ENCODE results near the gene EEF1AKMT2. TPM values are rescaled to one million over a fixed set of nuclear protein-coding genes. Genes with fewer than 3 reads are reported as not detected.

Gene EEF1AKMT2
- total and polyA plus RNA-seq, 4 experiments from 2014 or later = 18.2 to 31.1 (median 22.1) TPM

DNA sequence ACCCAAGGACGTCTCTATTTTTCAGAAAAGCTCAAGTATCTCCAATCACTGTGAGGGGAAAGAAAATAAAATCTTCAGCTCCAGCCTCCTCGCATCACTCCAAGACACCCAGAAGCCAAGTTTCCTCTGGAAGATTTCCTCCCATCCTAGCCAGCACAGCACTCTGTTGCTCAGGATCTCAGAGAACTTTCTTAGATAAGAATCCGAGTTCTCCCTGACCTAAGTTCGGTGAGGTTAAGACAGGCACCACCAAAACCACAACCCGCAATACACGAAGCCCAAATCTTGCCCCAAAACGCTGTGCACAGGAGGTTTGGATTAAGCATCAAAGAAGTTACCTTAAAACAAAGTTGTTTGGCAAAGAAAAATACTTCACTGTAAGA lies 51.7 kb downstream of the EEF1AKMT2 start:
- Histone ChIP-seq H3K36me3 (ENCODE audit: insufficient read depth, low read length) (no peaks in the 10 kb centered on the region), H3K4me1 (ENCODE audit: insufficient read depth, low read length) (peaks cover 81% of the 10 kb centered on the region), H3K27ac (ENCODE audit: low read depth, low read length) (peak overlapping the region; percentile 64), H3K9me3 (ENCODE audit: control insufficient read depth in 1 of 2, low read length in 2 of 2) (no peaks in the 10 kb centered on the region), H3K27me3 (ENCODE audit: insufficient read depth, low read length) (no peaks in the 10 kb centered on the region), H3K4me3 (ENCODE audit: low read length in 2 of 2) (peak overlapping the region; percentile 21 to 27)
- Mint-ChIP-seq H3K4me1 (peaks cover 69 to 85% (median 76%) of the 10 kb centered on the region in 4 donors), H3K36me3 (peaks cover 4 to 15% of the 10 kb centered on the region in 2 donors), H3K4me3 (peak overlapping the region; percentile 95 to 100 (median 98)), H3K27me3 (no peaks in the 10 kb centered on the region), H3K27ac (peak overlapping the region; percentile 87 to 97 (median 96)), H3K9me3 (no peaks in the 10 kb centered on the region)
- POLR2A ChIA-PET (ENCODE audit: partially characterized antibody) = interaction anchor here (0.6 to 5.7 kb wide), 21 partner anchors 7 to 177 kb away, joined by 3 to 163 read pairs (median 23); partner anchors contain the start of gene EEF1AKMT2
- CTCF ChIA-PET (ENCODE audit: partially characterized antibody) = interaction anchor here (0.8 to 18.1 kb wide), 15 partner anchors 17 to 209 kb away, joined by 3 to 556 read pairs (median 42); no protein-coding TSS in a partner anchor
- peak; percentile 32 to 66 (median 35) for DNase-seq
- intact Hi-C loops (cut with micrococcal nuclease) = loop anchor here (2.0 to 5.0 kb wide), 3 partner anchors 61 to 338 kb away; no protein-coding TSS in a partner anchor

DNA sequence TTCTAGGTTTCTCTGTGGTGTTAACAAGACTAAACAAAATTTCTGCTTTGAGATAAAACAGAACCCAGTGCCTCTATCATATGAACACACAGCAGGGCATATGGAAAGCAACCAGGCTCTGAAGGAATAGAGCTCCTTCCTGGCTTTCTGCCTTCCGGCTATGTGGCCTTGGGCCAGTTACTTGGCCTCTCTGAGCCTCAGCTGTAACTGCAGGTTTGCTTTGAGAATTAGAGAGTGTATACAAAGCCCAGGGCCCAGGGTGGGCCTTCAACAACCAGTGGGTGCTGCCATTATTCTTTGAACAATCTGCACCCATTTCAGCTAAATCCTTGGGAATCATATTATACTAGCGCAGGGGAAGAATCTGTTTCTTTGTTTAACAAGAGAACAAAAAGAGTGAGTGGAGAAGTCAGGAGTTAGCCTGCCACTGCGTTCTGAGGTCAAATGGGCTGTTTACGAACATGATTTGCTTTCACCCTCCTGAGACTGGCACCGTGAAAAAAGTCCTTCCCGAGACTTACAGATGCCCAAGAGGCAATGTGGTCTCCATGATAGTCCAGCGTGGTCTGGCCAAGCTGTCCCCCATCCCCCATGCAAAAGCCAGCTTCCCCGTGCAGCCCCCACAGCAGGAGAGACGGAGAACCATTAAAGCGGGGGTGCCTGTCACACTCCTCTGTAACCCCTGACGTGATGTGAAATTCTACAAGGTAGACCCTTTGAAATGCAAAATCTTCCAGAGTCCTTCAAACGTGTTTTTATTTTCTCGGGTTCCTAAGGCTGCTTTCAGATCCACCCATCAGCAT lies 52.4 kb downstream of the EEF1AKMT2 start:
- Histone ChIP-seq H3K36me3 (ENCODE audit: insufficient read depth, low read length) (no peaks in the 10 kb centered on the region), H3K4me1 (ENCODE audit: insufficient read depth, low read length) (peaks cover 84% of the 10 kb centered on the region), H3K27ac (ENCODE audit: low read depth, low read length) (peak overlapping the region; percentile 64), H3K4me3 (ENCODE audit: low read length in 2 of 2) (peak overlapping the region; percentile 21 to 27), H3K27me3 (ENCODE audit: insufficient read depth, low read length) (no peaks in the 10 kb centered on the region), H3K9me3 (ENCODE audit: control insufficient read depth in 1 of 2, low read length in 2 of 2) (no peaks in the 10 kb centered on the region)
- no peak for DNase-seq
- peaks cover 7 to 17% of the 10 kb centered on the region in 2 donors for H3K36me3 Mint-ChIP-seq
- H3K4me3 Mint-ChIP-seq = peak overlapping the region; percentile 95 to 100 (median 98)
- H3K27ac Mint-ChIP-seq = peak overlapping the region; percentile 87 to 97 (median 96)
- CTCF ChIA-PET (ENCODE audit: partially characterized antibody) = interaction anchor here (0.8 to 18.1 kb wide), 13 partner anchors 16 to 201 kb away, joined by 3 to 556 read pairs (median 49); no protein-coding TSS in a partner anchor
- intact Hi-C loops (cut with micrococcal nuclease) = no loop called here
- H3K27me3 Mint-ChIP-seq = no peaks in the 10 kb centered on the region
- H3K9me3 Mint-ChIP-seq = no peaks in the 10 kb centered on the region
- peaks cover 71 to 86% (median 79%) of the 10 kb centered on the region in 4 donors for H3K4me1 Mint-ChIP-seq
- POLR2A ChIA-PET (ENCODE audit: partially characterized antibody) = interaction anchor here (1.0 to 5.7 kb wide), 19 partner anchors 6 to 120 kb away, joined by 3 to 163 read pairs (median 26); no protein-coding TSS in a partner anchor

DNA sequence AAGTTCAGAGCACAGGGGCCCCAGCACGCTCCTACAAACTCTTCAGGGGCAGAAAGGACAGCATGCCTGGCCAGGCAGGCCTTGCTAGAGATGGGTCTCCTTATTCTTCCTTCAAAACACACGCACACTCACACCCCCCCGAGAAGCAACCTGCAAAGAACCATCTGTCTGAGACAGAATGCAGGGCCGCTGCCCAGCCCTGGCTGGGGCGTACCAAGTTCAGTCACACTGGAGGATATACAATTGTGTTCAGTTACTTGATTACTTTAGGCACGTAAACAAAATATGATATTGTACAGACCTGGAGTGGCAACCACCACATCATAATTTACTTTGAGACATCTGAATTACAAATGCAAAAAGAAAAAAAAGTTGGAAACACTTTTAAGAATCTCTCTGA lies 53.2 kb downstream of the EEF1AKMT2 start:
- Histone ChIP-seq H3K27me3 (ENCODE audit: insufficient read depth, low read length) (no peaks in the 10 kb centered on the region), H3K36me3 (ENCODE audit: insufficient read depth, low read length) (no peaks in the 10 kb centered on the region), H3K27ac (ENCODE audit: low read depth, low read length) (peak overlapping the region; percentile 64), H3K9me3 (ENCODE audit: control insufficient read depth in 1 of 2, low read length in 2 of 2) (no peaks in the 10 kb centered on the region), H3K4me1 (ENCODE audit: insufficient read depth, low read length) (peaks cover 93% of the 10 kb centered on the region), H3K4me3 (ENCODE audit: low read length in 2 of 2) (no peak overlapping the region)
- H3K27me3 Mint-ChIP-seq = no peaks in the 10 kb centered on the region
- H3K9me3 Mint-ChIP-seq = no peaks in the 10 kb centered on the region
- ChIA-PET CTCF (ENCODE audit: partially characterized antibody) (interaction anchor here (4.8 to 18.1 kb wide), 6 partner anchors 16 to 200 kb away, joined by 49 to 556 read pairs (median 112); no protein-coding TSS in a partner anchor), POLR2A (ENCODE audit: partially characterized antibody) (interaction anchor here (0.8 to 5.7 kb wide), 13 partner anchors 10 to 119 kb away, joined by 3 to 163 read pairs (median 40); no protein-coding TSS in a partner anchor)
- H3K27ac Mint-ChIP-seq = peak overlapping the region; percentile 39 to 97 (median 94)
- peak overlapping the region in 7 of 8 donors; percentile 14 to 100 (median 98) for H3K4me3 Mint-ChIP-seq
- H3K4me1 Mint-ChIP-seq = peaks cover 78 to 95% (median 87%) of the 10 kb centered on the region in 4 donors
- DNase-seq = no peak
- peaks cover 7 to 21% of the 10 kb centered on the region in 2 donors for H3K36me3 Mint-ChIP-seq
- intact Hi-C loops (cut with micrococcal nuclease) = no loop called here

DNA sequence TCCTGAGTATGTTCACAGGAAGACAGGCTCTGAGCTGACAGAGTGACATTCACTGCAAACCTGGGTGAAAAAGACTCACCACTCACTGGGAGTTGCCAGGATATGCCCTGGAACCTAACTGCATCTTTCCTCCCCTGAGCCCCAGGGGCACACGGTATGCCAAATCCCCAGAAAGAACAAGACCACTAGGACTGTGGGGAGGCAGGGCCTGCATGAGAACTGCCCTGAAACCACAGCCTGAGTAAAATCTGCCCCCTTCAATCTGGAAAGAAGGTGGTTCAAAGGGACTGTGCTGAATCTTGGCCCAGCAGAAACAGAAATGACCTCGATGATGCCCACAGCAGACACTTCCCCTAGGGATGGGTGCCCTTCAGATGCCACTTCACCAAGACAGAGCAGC lies 54.0 kb downstream of the EEF1AKMT2 start:
- Histone ChIP-seq H3K9me3 (ENCODE audit: control insufficient read depth in 1 of 2, low read length in 2 of 2) (no peaks in the 10 kb centered on the region), H3K4me3 (ENCODE audit: low read length in 2 of 2) (no peak overlapping the region), H3K36me3 (ENCODE audit: insufficient read depth, low read length) (no peaks in the 10 kb centered on the region), H3K27me3 (ENCODE audit: insufficient read depth, low read length) (no peaks in the 10 kb centered on the region), H3K27ac (ENCODE audit: low read depth, low read length) (peak overlapping the region; percentile 2), H3K4me1 (ENCODE audit: insufficient read depth, low read length) (peaks cover 100% of the 10 kb centered on the region)
- no peaks in the 10 kb centered on the region for H3K27me3 Mint-ChIP-seq
- no peaks in the 10 kb centered on the region for H3K9me3 Mint-ChIP-seq
- H3K27ac Mint-ChIP-seq = peak overlapping the region; percentile 80 to 97 (median 86)
- DNase-seq = no peak
- ChIA-PET CTCF (ENCODE audit: partially characterized antibody) (interaction anchor here (1.0 to 18.1 kb wide), 7 partner anchors 15 to 199 kb away, joined by 3 to 556 read pairs (median 10); no protein-coding TSS in a partner anchor), POLR2A (ENCODE audit: partially characterized antibody) (interaction anchor here (0.8 to 6.5 kb wide), 6 partner anchors 10 to 117 kb away, joined by 3 to 74 read pairs (median 13); no protein-coding TSS in a partner anchor)
- peaks cover 84 to 100% (median 94%) of the 10 kb centered on the region in 4 donors for H3K4me1 Mint-ChIP-seq
- peak overlapping the region in 7 of 8 donors; percentile 42 to 99 (median 65) for H3K4me3 Mint-ChIP-seq
- intact Hi-C loops (cut with micrococcal nuclease) = no loop called here
- peaks cover 10 to 25% of the 10 kb centered on the region in 2 donors for H3K36me3 Mint-ChIP-seq

DNA sequence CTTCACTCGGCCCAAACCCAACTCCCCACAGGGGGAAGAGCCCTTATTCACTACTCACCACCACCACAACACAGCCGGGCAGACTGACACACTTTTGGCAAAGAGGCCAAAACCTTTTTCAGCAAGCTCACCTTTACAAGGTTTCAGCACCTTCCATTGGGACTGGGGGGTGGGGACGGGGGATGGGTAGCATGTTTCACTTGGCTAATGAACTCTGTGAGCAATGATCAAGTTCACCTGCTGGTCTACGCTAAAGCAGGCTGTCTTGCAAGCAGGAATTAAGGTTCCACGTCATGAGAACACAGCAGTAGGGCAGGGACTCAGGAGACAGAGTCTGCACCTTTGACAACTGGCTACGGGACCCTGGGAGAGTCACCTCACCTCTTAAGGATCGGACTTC lies 54.5 kb downstream of the EEF1AKMT2 start:
- H3K27ac ChIP-seq (ENCODE audit: low read depth, low read length) = peak overlapping the region; percentile 2
- H3K9me3 ChIP-seq (ENCODE audit: control insufficient read depth in 1 of 2, low read length in 2 of 2) = no peaks in the 10 kb centered on the region
- H3K9me3 Mint-ChIP-seq = no peaks in the 10 kb centered on the region
- H3K27ac Mint-ChIP-seq = peak overlapping the region; percentile 80 to 97 (median 86)
- H3K4me3 Mint-ChIP-seq = peak overlapping the region; percentile 42 to 99 (median 68)
- no peaks in the 10 kb centered on the region for H3K27me3 Mint-ChIP-seq
- H3K4me1 ChIP-seq (ENCODE audit: insufficient read depth, low read length) = peaks cover 100% of the 10 kb centered on the region
- H3K36me3 ChIP-seq (ENCODE audit: insufficient read depth, low read length) = no peaks in the 10 kb centered on the region
- no peaks in the 10 kb centered on the region for H3K27me3 ChIP-seq (ENCODE audit: insufficient read depth, low read length)
- peak in 1 of 5 donors; percentile 60 for DNase-seq
- H3K4me1 Mint-ChIP-seq = peaks cover 82 to 100% (median 92%) of the 10 kb centered on the region in 4 donors
- ChIA-PET POLR2A (ENCODE audit: partially characterized antibody) (interaction anchor here (0.7 to 6.5 kb wide), 6 partner anchors 12 to 117 kb away, joined by 3 to 74 read pairs (median 6); no protein-coding TSS in a partner anchor), CTCF (ENCODE audit: partially characterized antibody) (interaction anchor here (1.0 to 18.1 kb wide), 7 partner anchors 14 to 198 kb away, joined by 3 to 556 read pairs (median 10); no protein-coding TSS in a partner anchor)
- intact Hi-C loops (cut with micrococcal nuclease) = no loop called here
- H3K4me3 ChIP-seq (ENCODE audit: low read length in 2 of 2) = no peak overlapping the region
- H3K36me3 Mint-ChIP-seq = peaks cover 11 to 20% of the 10 kb centered on the region in 2 donors

DNA sequence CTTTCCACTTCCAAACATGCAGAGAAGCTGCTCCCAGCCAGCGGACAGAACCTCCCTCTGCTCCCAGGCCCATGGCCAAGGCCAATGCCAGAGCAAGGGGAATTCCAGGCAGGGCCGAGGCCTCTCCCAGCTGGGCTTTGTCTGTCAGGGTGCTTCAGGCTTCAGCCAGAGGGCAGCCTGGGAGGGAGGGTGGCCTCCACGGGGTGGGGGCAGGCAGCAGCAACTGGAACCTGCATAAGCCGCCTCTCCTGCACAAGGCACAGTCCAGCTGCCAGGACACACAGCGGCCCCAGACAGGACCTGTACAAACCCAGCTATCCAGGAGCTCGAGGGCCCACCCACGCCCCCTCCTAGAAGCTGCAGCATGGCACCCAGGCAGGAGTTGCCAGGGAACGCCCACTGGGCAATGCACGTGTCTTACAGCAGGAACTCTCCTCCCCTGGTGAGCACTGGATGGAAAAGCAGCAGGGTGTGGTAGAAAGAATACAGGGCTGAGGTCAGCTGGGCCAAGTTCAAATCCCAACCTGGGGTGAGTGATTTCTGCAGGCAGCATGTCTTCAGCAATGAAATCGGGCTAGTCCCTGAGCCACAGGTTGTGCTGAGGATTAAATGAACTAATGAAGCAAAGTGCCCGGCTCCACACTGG lies 55.1 kb downstream of the EEF1AKMT2 start:
- Mint-ChIP-seq H3K4me3 (peak overlapping the region; percentile 11 to 99 (median 68)), H3K9me3 (no peaks in the 10 kb centered on the region), H3K27me3 (no peaks in the 10 kb centered on the region), H3K27ac (peak overlapping the region; percentile 80 to 97 (median 87)), H3K4me1 (peaks cover 82 to 100% (median 93%) of the 10 kb centered on the region in 4 donors), H3K36me3 (peaks cover 11 to 21% of the 10 kb centered on the region in 2 donors)
- H3K4me3 ChIP-seq (ENCODE audit: low read length in 2 of 2) = no peak overlapping the region
- POLR2A ChIA-PET (ENCODE audit: partially characterized antibody) = interaction anchor here (0.7 to 6.5 kb wide), 7 partner anchors 11 to 98 kb away, joined by 3 to 74 read pairs (median 4); no protein-coding TSS in a partner anchor
- no peaks in the 10 kb centered on the region for H3K36me3 ChIP-seq (ENCODE audit: insufficient read depth, low read length)
- intact Hi-C loops (cut with micrococcal nuclease) = no loop called here
- CTCF ChIA-PET (ENCODE audit: partially characterized antibody) = interaction anchor here (1.0 to 18.1 kb wide), 5 partner anchors 14 to 198 kb away, joined by 3 to 556 read pairs (median 10); no protein-coding TSS in a partner anchor
- H3K27me3 ChIP-seq (ENCODE audit: insufficient read depth, low read length) = no peaks in the 10 kb centered on the region
- H3K9me3 ChIP-seq (ENCODE audit: control insufficient read depth in 1 of 2, low read length in 2 of 2) = no peaks in the 10 kb centered on the region
- DNase-seq = no peak
- peaks cover 100% of the 10 kb centered on the region for H3K4me1 ChIP-seq (ENCODE audit: insufficient read depth, low read length)
- H3K27ac ChIP-seq (ENCODE audit: low read depth, low read length) = no peak overlapping the region
